Gastrocnemius medialis (tissue), 4 donors: ENCODE results near the gene RNASE13.

ENCODE experiments used
- CTCF ChIP-seq, 5 experiments: fragments of 450-650 bp in 3 of 5; fragments of 200-600 bp in 2 of 5; sonication (generic) in 2 of 5; IDR thresholded peaks in 4 of 5; conservative IDR thresholded peaks in 1 of 5; 1 replicate in 4 of 5; 2 replicates in 1 of 5; pipeline ENCODE4 v1.5.1; 2016 to 2019; ENCODE audit warnings: antibody characterized with exemption in 5 of 5, mild to moderate bottlenecking in 3 of 5, moderate library complexity in 3 of 5
- POLR2A ChIP-seq, 2 donors: fragments of 450-650 bp; IDR thresholded peaks; one replicate each; pipeline ENCODE4 v1.6.1; 2017; ENCODE audit warnings: antibody characterized with exemption in 2 of 2, mild to moderate bottlenecking in 2 of 2, moderate library complexity in 2 of 2

GRCh38 chr14:21050597-21050996 lies 16.0 kb upstream of the RNASE13 start:
- TF ChIP-seq CTCF (IDR thresholded peaks at IDR 0.05 in 4 of 5, conservative IDR thresholded peaks at IDR 0.05 in 1 of 5) (no peak), POLR2A (IDR thresholded peaks at IDR 0.05) (no peak)
